ENCODE results near the gene CREBRF.
"Not testable (repeated sequence)": the region's sequence is repeated elsewhere in the genome, so short reads cannot be mapped to it uniquely, and the experiment has no call there.

Gene CREBRF

GRCh38 chr5:173015598-173016455 is 40.3 kb upstream of the CREBRF start:
- no peak for DNase-seq (ENCODE audit: low spot score)
- TF ChIP-seq CTCF (IDR thresholded peaks at IDR 0.05; ENCODE audit: extremely low read depth, missing control alignments): no peak

GRCh38 chr5:173016598-173017046 is 39.5 kb upstream of the CREBRF start:
- TF ChIP-seq CTCF (IDR thresholded peaks at IDR 0.05; ENCODE audit: extremely low read depth, missing control alignments): no peak
- DNase-seq (ENCODE audit: low spot score): no peak

GRCh38 chr5:173017087-173017486 is 39.1 kb upstream of the CREBRF start:
- DNase-seq (ENCODE audit: low spot score): not testable (repeated sequence)

- no peak for DNase-seq (ENCODE audit: low spot score)
- no peak for TF ChIP-seq CTCF (IDR thresholded peaks at IDR 0.05; ENCODE audit: extremely low read depth, missing control alignments)
Measured at GRCh38 chr5:173018358-173018757, 37.8 kb upstream of the CREBRF start.

- DNase-seq (ENCODE audit: low spot score): no peak
- TF ChIP-seq CTCF (IDR thresholded peaks at IDR 0.05; ENCODE audit: extremely low read depth, missing control alignments): no peak
Measured at GRCh38 chr5:173020154-173020581, 36.0 kb upstream of the CREBRF start.

- no peak for TF ChIP-seq CTCF (IDR thresholded peaks at IDR 0.05; ENCODE audit: extremely low read depth, missing control alignments)
- DNase-seq (ENCODE audit: low spot score): no peak
Measured at GRCh38 chr5:173020643-173021042, 35.5 kb upstream of the CREBRF start.

GRCh38 chr5:173025651-173026050 is 30.5 kb upstream of the CREBRF start:
- DNase-seq (ENCODE audit: low spot score): no peak
- TF ChIP-seq CTCF (IDR thresholded peaks at IDR 0.05; ENCODE audit: extremely low read depth, missing control alignments): no peak

GRCh38 chr5:173027905-173028304 is 28.2 kb upstream of the CREBRF start:
- no peak for DNase-seq (ENCODE audit: low spot score)

More at GRCh38 chr5:173027905-173028304, 28.2 kb upstream of the CREBRF start:
- no peak for TF ChIP-seq CTCF (IDR thresholded peaks at IDR 0.05; ENCODE audit: extremely low read depth, missing control alignments)

Data from GM20000 (cell line).